ENCODE results near the gene TIGD1. TPM values are rescaled to one million over a fixed set of nuclear protein-coding genes. Genes with fewer than 3 reads are reported as not detected.

TIGD1 gene
- polyA plus RNA-seq, 1 experiment: 4.3 TPM

DNA sequence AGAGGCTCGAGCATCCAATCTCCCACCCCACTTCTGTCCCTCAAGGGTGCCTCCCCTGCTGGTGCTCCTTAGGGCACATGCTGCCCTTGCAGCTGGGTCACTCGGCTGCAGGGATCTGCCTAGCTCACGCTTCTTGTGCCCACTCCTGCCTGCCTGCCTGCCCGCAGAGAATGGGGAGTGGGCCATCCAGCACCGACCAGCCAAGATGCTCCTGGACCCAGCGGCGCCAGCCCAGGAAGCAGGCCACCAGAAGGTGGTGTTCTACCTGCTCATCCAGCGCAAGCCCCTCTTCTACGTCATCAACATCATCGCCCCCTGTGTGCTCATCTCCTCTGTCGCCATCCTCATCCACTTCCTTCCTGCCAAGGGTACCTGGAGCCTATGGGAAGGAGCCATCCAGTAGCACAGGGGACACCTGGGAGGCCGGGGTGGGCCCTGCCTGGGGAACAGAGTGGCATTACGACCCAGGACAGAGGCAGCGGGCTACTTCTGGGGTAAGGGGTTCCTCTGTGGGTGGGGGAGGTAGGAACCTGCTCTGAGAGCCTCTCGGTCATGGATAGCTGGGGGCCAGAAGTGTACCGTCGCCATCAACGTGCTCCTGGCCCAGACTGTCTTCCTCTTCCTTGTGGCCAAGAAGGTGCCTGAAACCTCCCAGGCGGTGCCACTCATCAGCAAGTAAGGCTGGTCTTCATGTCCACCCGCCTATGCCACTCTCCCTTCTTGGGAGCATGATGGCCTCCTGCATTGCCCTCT is 7.5 kb downstream of the TIGD1 start:
- ChIA-PET CTCF (no interaction called here), POLR2A (no interaction called here)
- TF ChIP-seq, protein P1, sequence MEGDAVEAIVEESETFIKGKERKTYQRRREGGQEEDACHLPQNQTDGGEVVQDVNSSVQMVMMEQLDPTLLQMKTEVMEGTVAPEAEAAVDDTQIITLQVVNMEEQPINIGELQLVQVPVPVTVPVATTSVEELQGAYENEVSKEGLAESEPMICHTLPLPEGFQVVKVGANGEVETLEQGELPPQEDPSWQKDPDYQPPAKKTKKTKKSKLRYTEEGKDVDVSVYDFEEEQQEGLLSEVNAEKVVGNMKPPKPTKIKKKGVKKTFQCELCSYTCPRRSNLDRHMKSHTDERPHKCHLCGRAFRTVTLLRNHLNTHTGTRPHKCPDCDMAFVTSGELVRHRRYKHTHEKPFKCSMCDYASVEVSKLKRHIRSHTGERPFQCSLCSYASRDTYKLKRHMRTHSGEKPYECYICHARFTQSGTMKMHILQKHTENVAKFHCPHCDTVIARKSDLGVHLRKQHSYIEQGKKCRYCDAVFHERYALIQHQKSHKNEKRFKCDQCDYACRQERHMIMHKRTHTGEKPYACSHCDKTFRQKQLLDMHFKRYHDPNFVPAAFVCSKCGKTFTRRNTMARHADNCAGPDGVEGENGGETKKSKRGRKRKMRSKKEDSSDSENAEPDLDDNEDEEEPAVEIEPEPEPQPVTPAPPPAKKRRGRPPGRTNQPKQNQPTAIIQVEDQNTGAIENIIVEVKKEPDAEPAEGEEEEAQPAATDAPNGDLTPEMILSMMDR (IDR thresholded peaks at IDR 0.05; ENCODE audit: low read depth, low read length): no peak
- Histone ChIP-seq H3K27ac (ENCODE audit: low read depth, low read length) (no peak overlapping the region), H3K9me3 (ENCODE audit: control insufficient read depth, insufficient read depth, low read length) (no peaks in the 10 kb centered on the region; the same call in 1 of the 2 replicates), H3K4me3 (ENCODE audit: low read depth, low read length) (no peak overlapping the region), H3K27me3 (ENCODE audit: control insufficient read depth, insufficient read depth, low read length) (peaks cover 6% of the 10 kb centered on the region)
- DNase-seq (ENCODE audit: low read depth, low spot score): no peak

DNA sequence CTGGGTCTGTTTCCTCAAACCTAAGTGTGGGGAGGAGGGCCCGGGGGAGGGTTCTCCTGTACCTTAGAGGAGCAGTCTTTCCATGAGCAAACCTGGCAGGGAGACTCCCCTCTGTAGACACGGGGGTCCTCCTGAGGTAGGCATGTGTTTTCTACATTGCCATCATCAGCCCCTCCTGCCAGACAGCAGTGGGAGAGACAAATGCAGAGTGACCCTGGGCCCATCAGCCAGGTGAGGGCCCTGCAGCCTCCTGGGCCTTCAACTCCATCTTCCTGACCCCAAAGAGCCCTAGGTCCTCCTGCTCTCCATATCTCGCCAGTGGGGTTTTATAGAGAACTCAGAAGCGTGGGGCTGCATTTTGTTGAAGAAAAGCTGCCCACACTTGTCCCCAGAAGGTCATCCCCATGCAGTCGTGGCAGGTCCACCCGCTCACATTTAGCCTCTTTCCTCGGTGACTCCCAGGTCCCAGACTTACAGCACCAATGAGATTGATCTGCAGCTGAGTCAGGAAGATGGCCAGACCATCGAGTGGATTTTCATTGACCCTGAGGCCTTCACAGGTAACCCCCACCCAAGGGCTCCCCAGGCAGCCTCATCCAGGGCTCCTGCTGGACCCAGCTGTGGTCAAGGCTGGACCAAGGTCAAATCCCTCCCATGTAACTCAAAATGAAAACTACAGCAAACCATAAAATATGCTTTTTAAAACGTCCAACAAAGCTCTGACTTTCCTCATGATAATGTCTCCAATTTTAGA is 8.2 kb downstream of the TIGD1 start:
- Histone ChIP-seq H3K9me3 (ENCODE audit: control insufficient read depth, insufficient read depth, low read length) (no peaks in the 10 kb centered on the region; the same call in 1 of the 2 replicates), H3K27me3 (ENCODE audit: control insufficient read depth, insufficient read depth, low read length) (peaks cover 10% of the 10 kb centered on the region), H3K4me3 (ENCODE audit: low read depth, low read length) (no peak overlapping the region), H3K27ac (ENCODE audit: low read depth, low read length) (no peak overlapping the region)
- TF ChIP-seq, protein P1 (IDR thresholded peaks at IDR 0.05; ENCODE audit: low read depth, low read length): no peak
- CTCF ChIA-PET: no interaction called here
- POLR2A ChIA-PET: no interaction called here
- DNase-seq (ENCODE audit: low read depth, low spot score): no peak

DNA sequence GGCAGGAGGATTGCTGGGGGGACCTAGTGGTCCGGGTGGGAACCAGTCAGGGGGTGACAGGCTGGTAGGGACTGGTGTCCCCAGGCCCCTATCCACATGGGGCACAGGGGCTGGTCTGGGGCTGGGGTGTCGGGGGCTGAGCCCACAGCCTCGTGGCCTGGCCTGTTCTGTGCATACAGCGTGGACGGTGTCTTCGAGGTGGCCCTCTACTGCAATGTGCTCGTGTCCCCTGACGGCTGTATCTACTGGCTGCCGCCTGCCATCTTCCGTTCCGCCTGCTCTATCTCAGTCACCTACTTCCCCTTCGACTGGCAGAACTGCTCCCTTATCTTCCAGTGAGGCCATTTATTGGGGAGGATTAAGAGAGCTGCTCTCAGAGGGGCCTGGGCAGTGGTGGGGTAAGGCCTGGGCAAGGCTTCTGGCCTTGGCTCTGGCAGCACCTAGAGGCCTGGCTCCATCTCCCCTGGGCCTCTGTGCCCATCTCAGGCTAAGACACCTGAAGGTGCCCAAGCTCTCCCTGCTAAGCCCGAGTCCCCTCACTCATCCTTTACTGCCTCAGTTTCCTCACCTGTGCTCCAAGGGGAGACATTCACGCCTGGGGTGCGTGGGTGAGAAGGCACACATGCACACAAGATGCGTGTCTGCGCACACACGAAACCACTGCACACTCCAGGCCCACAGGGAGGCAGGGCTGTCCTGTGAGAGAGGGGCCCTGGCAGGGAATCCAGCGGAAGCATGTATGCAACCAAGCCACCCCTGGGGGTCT is 9.0 kb downstream of the TIGD1 start:
- Histone ChIP-seq H3K27ac (ENCODE audit: low read depth, low read length) (no peak overlapping the region), H3K9me3 (ENCODE audit: control insufficient read depth, insufficient read depth, low read length) (peaks cover 2% of the 10 kb centered on the region), H3K4me3 (ENCODE audit: low read depth, low read length) (no peak overlapping the region), H3K27me3 (ENCODE audit: control insufficient read depth, insufficient read depth, low read length) (peaks cover 10% of the 10 kb centered on the region)
- DNase-seq (ENCODE audit: low read depth, low spot score): no peak
- POLR2A ChIA-PET: no interaction called here
- CTCF ChIA-PET: no interaction called here
- TF ChIP-seq, protein P1 (IDR thresholded peaks at IDR 0.05; ENCODE audit: low read depth, low read length): no peak

DNA sequence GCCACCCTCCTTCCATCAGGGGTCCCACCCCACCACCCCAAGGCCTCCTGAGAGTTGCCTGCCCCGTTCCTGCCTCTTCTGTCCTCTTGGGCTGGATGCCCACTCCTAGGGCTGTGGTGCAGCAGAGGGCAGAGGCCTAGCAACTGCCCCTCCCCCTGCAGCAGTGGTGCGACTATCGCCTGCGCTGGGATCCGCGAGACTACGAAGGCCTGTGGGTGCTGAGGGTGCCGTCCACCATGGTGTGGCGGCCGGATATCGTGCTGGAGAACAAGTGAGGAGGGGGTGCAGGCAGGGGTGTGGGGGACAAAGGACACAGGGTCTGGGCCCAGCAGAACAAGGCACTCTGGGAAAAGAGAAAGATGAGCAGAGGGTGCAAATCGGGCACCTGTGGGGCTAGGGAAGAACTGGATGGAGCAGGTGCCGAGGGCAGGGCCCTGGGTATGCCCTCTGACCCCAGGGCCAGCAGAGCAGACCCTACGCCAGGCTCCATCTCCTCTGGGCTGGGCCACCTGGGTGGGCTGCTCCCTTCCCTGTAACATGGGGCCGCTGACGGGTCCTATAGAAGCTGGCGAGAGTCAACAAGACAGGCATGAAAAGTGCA is 9.8 kb downstream of the TIGD1 start:
- CTCF ChIA-PET: no interaction called here
- TF ChIP-seq, protein P1 (IDR thresholded peaks at IDR 0.05; ENCODE audit: low read depth, low read length): no peak
- Histone ChIP-seq H3K27ac (ENCODE audit: low read depth, low read length) (no peak overlapping the region), H3K9me3 (ENCODE audit: control insufficient read depth, insufficient read depth, low read length) (peaks cover 8% of the 10 kb centered on the region), H3K4me3 (ENCODE audit: low read depth, low read length) (no peak overlapping the region), H3K27me3 (ENCODE audit: control insufficient read depth, insufficient read depth, low read length) (peaks cover 10% of the 10 kb centered on the region)
- no peak for DNase-seq (ENCODE audit: low read depth, low spot score)
- POLR2A ChIA-PET: no interaction called here
